ENCODE data around the gene TMEM232.

The TMEM232 gene

GRCh38 chr5:110634475-110634874 lies 92.0 kb downstream of the TMEM232 start:
- DNase-seq (ENCODE audit: low read depth in 2 of 2, low spot score in 1 of 2) = no peak

- DNase-seq (ENCODE audit: low read depth in 2 of 2, low spot score in 1 of 2) = no peak
These were observed 95.2 kb downstream of the TMEM232 start for GRCh38 chr5:110631236-110631635.

- DNase-seq (ENCODE audit: low read depth in 2 of 2, low spot score in 1 of 2) = no peak
These were observed 96.1 kb downstream of the TMEM232 start for GRCh38 chr5:110630350-110630749.

- no peak for DNase-seq (ENCODE audit: low read depth in 2 of 2, low spot score in 1 of 2)
These were observed 101.0 kb downstream of the TMEM232 start for GRCh38 chr5:110625376-110625999.

GRCh38 chr5:110623874-110624273 lies 102.6 kb downstream of the TMEM232 start:
- no peak for DNase-seq (ENCODE audit: low read depth in 2 of 2, low spot score in 1 of 2)

- DNase-seq (ENCODE audit: low read depth in 2 of 2, low spot score in 1 of 2) = no peak
These were observed 107.5 kb downstream of the TMEM232 start for GRCh38 chr5:110618941-110619340.

- no peak for DNase-seq (ENCODE audit: low read depth in 2 of 2, low spot score in 1 of 2)
These were observed 110.5 kb downstream of the TMEM232 start for GRCh38 chr5:110616009-110616408.

- DNase-seq (ENCODE audit: low read depth in 2 of 2, low spot score in 1 of 2) = no peak
These were observed 113.7 kb downstream of the TMEM232 start for GRCh38 chr5:110612794-110613247.

GRCh38 chr5:110611817-110612216 lies 114.7 kb downstream of the TMEM232 start:
- no peak for DNase-seq (ENCODE audit: low read depth in 2 of 2, low spot score in 1 of 2)

GRCh38 chr5:110594866-110595265 lies 131.6 kb downstream of the TMEM232 start:
- DNase-seq (ENCODE audit: low read depth in 2 of 2, low spot score in 1 of 2) = no peak

- DNase-seq (ENCODE audit: low read depth in 2 of 2, low spot score in 1 of 2) = no peak
These were observed 136.3 kb downstream of the TMEM232 start for GRCh38 chr5:110590187-110590586.

- no peak for DNase-seq (ENCODE audit: low read depth in 2 of 2, low spot score in 1 of 2)
These were observed 138.0 kb downstream of the TMEM232 start for GRCh38 chr5:110588286-110588980.

GRCh38 chr5:110580625-110581024 lies 145.8 kb downstream of the TMEM232 start:
- no peak for DNase-seq (ENCODE audit: low read depth in 2 of 2, low spot score in 1 of 2)

GRCh38 chr5:110572729-110573128 lies 153.7 kb downstream of the TMEM232 start:
- no peak for DNase-seq (ENCODE audit: low read depth in 2 of 2, low spot score in 1 of 2)

GRCh38 chr5:110562191-110562590 lies 164.3 kb downstream of the TMEM232 start:
- DNase-seq (ENCODE audit: low read depth in 2 of 2, low spot score in 1 of 2) = no peak

GRCh38 chr5:110561510-110561909 lies 165.0 kb downstream of the TMEM232 start:
- no peak for DNase-seq (ENCODE audit: low read depth in 2 of 2, low spot score in 1 of 2)

GRCh38 chr5:110549301-110549700 lies 177.2 kb downstream of the TMEM232 start:
- DNase-seq (ENCODE audit: low read depth in 2 of 2, low spot score in 1 of 2) = no peak

- DNase-seq (ENCODE audit: low read depth in 2 of 2, low spot score in 1 of 2) = no peak
These were observed 178.3 kb downstream of the TMEM232 start for GRCh38 chr5:110548171-110548570.

GRCh38 chr5:110547495-110547894 lies 179.0 kb downstream of the TMEM232 start:
- DNase-seq (ENCODE audit: low read depth in 2 of 2, low spot score in 1 of 2) = no peak

- DNase-seq (ENCODE audit: low read depth in 2 of 2, low spot score in 1 of 2) = no peak
These were observed 180.8 kb downstream of the TMEM232 start for GRCh38 chr5:110545716-110546115.

- no peak for DNase-seq (ENCODE audit: low read depth in 2 of 2, low spot score in 1 of 2)
These were observed 181.9 kb downstream of the TMEM232 start for GRCh38 chr5:110544603-110545002.

GRCh38 chr5:110542949-110543348 lies 183.5 kb downstream of the TMEM232 start:
- no peak for DNase-seq (ENCODE audit: low read depth in 2 of 2, low spot score in 1 of 2)

All from stimulated activated CD8-positive, alpha-beta memory T cell treated with anti-CD3 and anti-CD28 coated beads, Interleukin-4, amount 100 ng/mL, for 4 hours (primary cell).